Hypothalamus (tissue), 51 donors: ENCODE measurements around the gene AMOTL1.
"Not testable (repeated sequence)": the region's sequence is repeated elsewhere in the genome, so short reads cannot be mapped to it uniquely, and the experiment has no call there.

Source experiments
- DNase-seq, 51 donors: peaks; one replicate each; lab custom pipeline; 2025; lab: John Stamatoyannopoulos, UW

AMOTL1 gene

GRCh38 chr11:94812724-94813720 lies 44.9 kb downstream of the AMOTL1 start:
- DNase-seq, result not testable (repeated sequence)

- DNase-seq, result no peak
Measured at GRCh38 chr11:94814272-94814976, 46.3 kb downstream of the AMOTL1 start.

- no peak for DNase-seq
Measured at GRCh38 chr11:94815705-94816344, 47.7 kb downstream of the AMOTL1 start.

- no peak for DNase-seq
Measured at GRCh38 chr11:94820480-94820879, 52.3 kb downstream of the AMOTL1 start.

GRCh38 chr11:94821439-94821838 lies 53.3 kb downstream of the AMOTL1 start:
- DNase-seq, result no peak

- no peak for DNase-seq
Measured at GRCh38 chr11:94822080-94822479, 53.9 kb downstream of the AMOTL1 start.

- no peak for DNase-seq
Measured at GRCh38 chr11:94823102-94823732, 55.1 kb downstream of the AMOTL1 start.

- no peak for DNase-seq
Measured at GRCh38 chr11:94825031-94825430, 56.9 kb downstream of the AMOTL1 start.

GRCh38 chr11:94825481-94825880 lies 57.3 kb downstream of the AMOTL1 start:
- DNase-seq, result no peak

- no peak for DNase-seq
Measured at GRCh38 chr11:94826415-94826814, 58.3 kb downstream of the AMOTL1 start.

- DNase-seq, result no peak
Measured at GRCh38 chr11:94828088-94828487, 59.9 kb downstream of the AMOTL1 start.

- DNase-seq, result no peak
Measured at GRCh38 chr11:94830722-94831510, 62.8 kb downstream of the AMOTL1 start.

- DNase-seq, result no peak
Measured at GRCh38 chr11:94831529-94831928, 63.4 kb downstream of the AMOTL1 start.

GRCh38 chr11:94832604-94833235 lies 64.6 kb downstream of the AMOTL1 start:
- no peak for DNase-seq

- DNase-seq, result no peak
Measured at GRCh38 chr11:94834911-94835593, 66.9 kb downstream of the AMOTL1 start.

GRCh38 chr11:94835594-94835927 lies 67.4 kb downstream of the AMOTL1 start:
- no peak for DNase-seq

GRCh38 chr11:94837317-94837716 lies 69.2 kb downstream of the AMOTL1 start:
- DNase-seq, result no peak

- DNase-seq, result no peak
Measured at GRCh38 chr11:94838027-94838731, 70.0 kb downstream of the AMOTL1 start.
